NT2/D1 (cell line): ENCODE results near the gene SCD.
"Not testable (repeated sequence)": the region's sequence is repeated elsewhere in the genome, so short reads cannot be mapped to it uniquely, and the experiment has no call there.

Source experiments
- DNase-seq: peaks from one replicate; pipeline ENCODE4 v3.0.0-alpha.2; 2011; ENCODE audit warnings: low read depth, low spot score
- H3K27me3 ChIP-seq: 2 replicates; pipeline ENCODE4 v1.6.0; 2011; ENCODE audit warnings: mild to moderate bottlenecking; ENCODE audit not compliant: insufficient read length, insufficient read depth
- H3K36me3 ChIP-seq: 2 replicates; pipeline ENCODE4 v1.6.1; 2011; ENCODE audit warnings: mild to moderate bottlenecking, low read length, mixed read lengths; ENCODE audit not compliant: insufficient read depth, insufficient read length
- H3K4me1 ChIP-seq: 2 replicates; pipeline ENCODE4 v1.5.1; 2011; ENCODE audit not compliant: insufficient read depth, insufficient read length
- H3K4me3 ChIP-seq: 2 replicates; pipeline ENCODE4 v1.5.1; 2011; ENCODE audit warnings: low read depth; ENCODE audit not compliant: insufficient read length
- H3K9ac ChIP-seq: 2 replicates; pipeline ENCODE4 v1.6.0; 2011; ENCODE audit warnings: low read depth; ENCODE audit not compliant: insufficient read length
- H3K9me3 ChIP-seq: 2 replicates; pipeline ENCODE4 v1.5.1; 2011; ENCODE audit warnings: mild to moderate bottlenecking, low read length; ENCODE audit not compliant: insufficient read depth
- SUZ12 ChIP-seq: IDR thresholded peaks from 2 replicates; pipeline ENCODE4 v1.6.1; 2011; ENCODE audit not compliant: insufficient read length, insufficient read depth; ENCODE audit errors: extremely low read depth
- YY1 ChIP-seq: IDR thresholded peaks from 2 replicates; pipeline ENCODE4 v1.6.1; 2011; ENCODE audit not compliant: insufficient read length, insufficient read depth
- ZNF274 ChIP-seq: IDR thresholded peaks from 2 replicates; pipeline ENCODE4 v1.6.1; 2011; ENCODE audit warnings: mild to moderate bottlenecking, low read depth, low read length

Gene SCD

DNA sequence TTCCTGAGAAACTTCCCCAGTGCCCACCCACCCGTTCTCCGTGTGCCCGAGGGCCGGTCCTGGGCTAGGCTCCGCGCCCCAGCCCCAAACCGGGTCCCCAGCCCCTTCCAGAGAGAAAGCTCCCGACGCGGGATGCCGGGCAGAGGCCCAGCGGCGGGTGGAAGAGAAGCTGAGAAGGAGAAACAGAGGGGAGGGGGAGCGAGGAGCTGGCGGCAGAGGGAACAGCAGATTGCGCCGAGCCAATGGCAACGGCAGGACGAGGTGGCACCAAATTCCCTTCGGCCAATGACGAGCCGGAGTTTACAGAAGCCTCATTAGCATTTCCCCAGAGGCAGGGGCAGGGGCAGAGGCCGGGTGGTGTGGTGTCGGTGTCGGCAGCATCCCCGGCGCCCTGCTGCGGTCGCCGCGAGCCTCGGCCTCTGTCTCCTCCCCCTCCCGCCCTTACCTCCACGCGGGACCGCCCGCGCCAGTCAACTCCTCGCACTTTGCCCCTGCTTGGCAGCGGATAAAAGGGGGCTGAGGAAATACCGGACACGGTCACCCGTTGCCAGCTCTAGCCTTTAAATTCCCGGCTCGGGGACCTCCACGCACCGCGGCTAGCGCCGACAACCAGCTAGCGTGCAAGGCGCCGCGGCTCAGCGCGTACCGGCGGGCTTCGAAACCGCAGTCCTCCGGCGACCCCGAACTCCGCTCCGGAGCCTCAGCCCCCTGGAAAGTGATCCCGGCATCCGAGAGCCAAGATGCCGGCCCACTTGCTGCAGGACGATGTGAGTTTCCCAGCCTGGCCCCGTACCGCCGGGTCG is at the start of gene SCD:
SCD (plus strand) TSS at position 469 of the 803 bp plus-strand sequence; CDS start at position 741, 272 bp downstream.
- Histone ChIP-seq H3K4me1 (peaks cover 9% of the 10 kb centered on the region), H3K9ac (peak within 1 kb of the TSS; percentile 97), H3K36me3 (peaks cover 40% of the 10 kb centered on the region), H3K4me3 (peak within 1 kb of the TSS; percentile 95), H3K9me3 (no peaks in the 10 kb centered on the region), H3K27me3 (no peaks in the 10 kb centered on the region)
- no peak for TF ChIP-seq ZNF274
- TF ChIP-seq SUZ12 = no peak
- TF ChIP-seq YY1 = no peak
- peak; percentile 86 for DNase-seq

DNA sequence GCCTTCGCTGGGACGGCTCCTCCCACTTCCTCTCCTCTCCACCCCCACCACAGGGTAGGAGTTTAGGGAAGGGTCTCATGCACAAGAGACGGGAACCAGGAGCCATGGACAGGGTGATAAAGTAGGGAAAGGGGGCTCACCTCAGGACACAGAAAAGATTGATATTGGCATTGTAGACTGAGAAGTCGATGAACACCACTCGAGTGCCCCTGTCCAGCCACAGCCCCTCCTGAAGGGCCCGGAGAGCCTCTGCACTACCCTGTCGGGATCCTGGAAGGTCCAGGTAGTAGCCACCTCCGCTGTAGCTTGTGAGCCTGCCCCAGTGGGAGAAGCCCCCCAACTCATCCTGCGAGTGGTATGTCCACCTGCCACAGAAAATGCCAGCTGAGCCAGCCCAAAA is 49.8 kb upstream of the SCD start:
- Histone ChIP-seq H3K4me3 (no peak overlapping the region), H3K9ac (no peak overlapping the region)
- no peak for TF ChIP-seq SUZ12
- TF ChIP-seq ZNF274 = no peak
- TF ChIP-seq YY1 = no peak

DNA sequence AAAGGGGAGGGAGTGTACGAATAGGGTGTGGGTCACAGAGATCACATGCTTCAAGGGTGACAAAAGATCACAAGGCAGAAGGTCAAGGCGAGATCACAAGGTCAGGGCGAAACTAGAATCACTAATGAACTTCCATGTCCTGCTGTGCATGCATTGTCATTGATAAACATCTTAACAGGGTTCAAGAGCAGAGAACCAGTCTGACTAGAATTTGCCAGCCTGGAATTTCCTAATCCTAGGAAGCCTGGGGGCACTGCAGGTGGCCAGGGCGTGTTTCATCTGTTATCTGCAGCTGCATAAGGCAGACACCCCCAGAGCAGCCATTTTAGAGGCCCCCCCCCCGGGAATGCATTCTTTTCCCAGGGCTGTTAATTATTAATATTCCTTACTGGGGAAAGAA is 45.9 kb upstream of the SCD start:
- H3K27me3 ChIP-seq, H3K36me3 ChIP-seq, H3K4me1 ChIP-seq, H3K9me3 ChIP-seq, H3K9ac ChIP-seq, H3K4me3 ChIP-seq: not testable (repeated sequence)
- DNase-seq = peak; percentile 47

More for the DNA sequence above, 49.8 kb upstream of the SCD start:
- Histone ChIP-seq H3K27me3 (peaks cover 3% of the 10 kb centered on the region), H3K4me1 (no peaks in the 10 kb centered on the region), H3K9me3 (no peaks in the 10 kb centered on the region), H3K36me3 (no peaks in the 10 kb centered on the region)
- no peak for DNase-seq

DNA sequence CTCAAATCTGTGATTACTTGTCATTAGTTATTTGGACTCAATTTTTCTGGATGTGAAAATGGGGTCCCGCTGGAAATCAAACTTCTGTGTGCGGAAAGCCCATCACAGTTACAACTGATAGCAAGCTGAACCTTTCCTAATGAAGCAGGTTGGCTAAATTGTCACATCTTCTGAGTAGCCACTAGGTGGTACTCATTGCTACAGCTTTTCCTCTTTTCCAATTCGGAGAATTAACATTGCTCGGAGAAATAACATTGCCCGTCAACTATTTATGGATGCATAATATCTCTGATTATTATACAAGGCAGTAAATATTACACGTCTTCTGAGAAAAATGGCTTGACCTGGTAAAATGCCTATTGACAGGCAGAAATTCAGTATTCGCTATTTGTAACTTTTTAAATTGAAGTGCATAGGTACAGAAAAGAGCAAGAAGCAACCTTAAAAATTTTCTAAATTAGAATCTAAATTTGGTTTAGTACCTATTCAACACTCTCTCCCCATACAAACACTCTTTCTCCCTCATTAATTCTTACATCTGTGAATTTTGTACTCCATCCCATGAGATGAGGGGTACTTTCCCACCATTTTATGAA is 43.2 kb upstream of the SCD start:
- TF ChIP-seq ZNF274 (no peak), YY1 (no peak), SUZ12 (no peak)
- Histone ChIP-seq H3K4me1 (no peaks in the 10 kb centered on the region), H3K9ac (no peak overlapping the region), H3K36me3 (no peaks in the 10 kb centered on the region), H3K4me3 (no peak overlapping the region), H3K9me3 (no peaks in the 10 kb centered on the region), H3K27me3 (no peaks in the 10 kb centered on the region)
- DNase-seq = no peak

DNA sequence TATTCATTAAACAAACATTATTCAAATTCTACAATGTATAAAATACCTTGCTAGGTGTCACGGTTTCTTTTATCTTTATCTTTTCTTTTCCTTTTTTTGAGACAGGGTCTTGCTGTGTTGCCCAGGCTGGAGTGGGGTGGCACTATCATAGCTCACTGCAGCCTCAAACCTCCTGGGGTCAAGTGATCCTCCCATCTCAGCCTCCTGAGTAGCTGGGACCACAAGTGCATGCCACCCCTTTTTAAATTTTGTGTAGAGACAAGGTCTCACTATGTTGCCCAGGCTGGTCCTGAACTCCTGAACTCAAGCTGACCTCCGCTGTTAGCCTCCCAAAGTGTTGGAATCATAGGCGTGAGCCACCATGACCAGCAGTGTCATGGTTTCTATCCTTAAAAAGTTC is 42.6 kb upstream of the SCD start:
- Histone ChIP-seq H3K36me3 (no peaks in the 10 kb centered on the region), H3K9me3 (no peaks in the 10 kb centered on the region), H3K9ac (no peak overlapping the region), H3K4me3 (no peak overlapping the region), H3K27me3 (no peaks in the 10 kb centered on the region), H3K4me1 (no peaks in the 10 kb centered on the region)
- DNase-seq = no peak
- no peak for TF ChIP-seq YY1
- no peak for TF ChIP-seq SUZ12
- TF ChIP-seq ZNF274 = no peak

DNA sequence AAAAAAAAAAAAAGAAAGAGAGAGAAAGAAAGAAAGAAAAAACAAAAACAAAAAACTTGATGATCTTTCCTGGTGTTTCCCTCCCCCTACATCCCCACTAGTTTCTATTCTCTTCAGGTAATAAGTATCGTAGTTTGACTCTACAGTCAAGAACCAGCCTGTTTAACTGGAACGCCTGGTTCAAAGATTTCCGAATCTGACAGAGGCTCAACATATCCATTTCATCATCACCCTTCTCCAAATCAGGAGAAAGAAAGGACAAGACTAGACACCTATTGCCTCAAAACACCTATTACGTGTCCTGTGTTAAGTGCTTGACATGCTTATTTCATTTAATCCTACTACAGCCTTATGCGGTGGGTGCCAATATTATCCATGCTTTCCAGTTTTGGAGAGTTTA is 40.2 kb upstream of the SCD start:
- Histone ChIP-seq H3K4me3 (no peak overlapping the region), H3K36me3 (no peaks in the 10 kb centered on the region), H3K9me3 (no peaks in the 10 kb centered on the region), H3K27me3 (no peaks in the 10 kb centered on the region), H3K4me1 (no peaks in the 10 kb centered on the region), H3K9ac (no peak overlapping the region)
- DNase-seq = no peak
- TF ChIP-seq ZNF274 = no peak
- TF ChIP-seq YY1 = no peak
- no peak for TF ChIP-seq SUZ12

DNA sequence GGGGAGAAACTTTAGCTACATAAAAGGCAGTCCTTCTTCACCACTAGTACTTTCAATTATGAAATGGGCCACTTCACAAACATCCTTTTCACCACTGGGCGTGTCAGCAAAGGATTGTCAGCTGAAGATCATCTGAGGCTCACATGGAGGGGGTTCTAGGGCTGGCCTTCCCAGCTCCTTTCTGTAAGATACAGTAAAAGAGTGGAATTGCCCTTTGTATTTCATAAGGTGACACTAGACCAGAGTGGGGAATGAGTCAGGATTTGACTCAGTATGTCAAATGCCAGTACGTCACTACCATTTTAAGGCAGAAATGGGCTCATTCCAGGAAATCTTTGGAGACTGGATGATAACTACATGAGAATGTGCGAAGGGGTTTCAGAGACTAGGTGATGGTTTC is 39.3 kb upstream of the SCD start:
- no peaks in the 10 kb centered on the region for H3K9me3 ChIP-seq
- no peak overlapping the region for H3K9ac ChIP-seq
- no peaks in the 10 kb centered on the region for H3K27me3 ChIP-seq
- H3K36me3 ChIP-seq = no peaks in the 10 kb centered on the region
- H3K4me3 ChIP-seq = no peak overlapping the region
- DNase-seq = no peak
- H3K4me1 ChIP-seq = no peaks in the 10 kb centered on the region
- TF ChIP-seq ZNF274 (no peak), SUZ12 (no peak), YY1 (no peak)
